Neuronal stem cell (in vitro differentiated cells): ENCODE results near the gene CAMK2N2.

Experiments
- DNase-seq: peaks from one replicate; pipeline ENCODE4 v3.0.0-alpha.2; 2013; ENCODE audit warnings: low spot score
- H2AFZ ChIP-seq: one replicate; pipeline ENCODE4 v1.6.1; 2013; ENCODE audit warnings: mild to moderate bottlenecking, low read length, inconsistent platforms
- H2AK5ac ChIP-seq: 2 replicates; pipeline ENCODE4 v1.6.1; 2013; ENCODE audit warnings: low read depth, mild to moderate bottlenecking, inconsistent platforms, low read length, moderate library complexity, mixed read lengths
- H2BK120ac ChIP-seq: 2 replicates; pipeline ENCODE4 v1.6.1; 2013; ENCODE audit warnings: low read depth, mild to moderate bottlenecking, inconsistent platforms, low read length, moderate library complexity, mixed read lengths
- H2BK12ac ChIP-seq: one replicate; pipeline ENCODE4 v1.6.1; 2013; ENCODE audit warnings: low read length, inconsistent platforms
- H2BK15ac ChIP-seq: 2 replicates; pipeline ENCODE4 v1.6.1; 2013; ENCODE audit warnings: mild to moderate bottlenecking, low read length, inconsistent platforms, mixed read lengths
- H2BK5ac ChIP-seq: one replicate; pipeline ENCODE4 v1.6.1; 2013; ENCODE audit warnings: inconsistent platforms, mild to moderate bottlenecking, low read length, moderate library complexity
- H3K14ac ChIP-seq: one replicate; pipeline ENCODE4 v1.6.1; 2013; ENCODE audit warnings: low read length, inconsistent platforms
- H3K18ac ChIP-seq: 2 replicates; pipeline ENCODE4 v1.6.1; 2013; ENCODE audit warnings: low read length, inconsistent platforms
- H3K23ac ChIP-seq: 2 replicates; pipeline ENCODE4 v1.6.1; 2013; ENCODE audit warnings: low read depth, mild to moderate bottlenecking, mixed read lengths, low read length, inconsistent platforms; ENCODE audit not compliant: poor library complexity
- H3K27ac ChIP-seq: replicated peaks from 3 replicates; pipeline ENCODE4 v1.5.1; 2013; ENCODE audit warnings: low read length, inconsistent platforms
- H3K27me3 ChIP-seq, 3 experiments: 2 replicates each; pipeline ENCODE4 v1.6.1; 2013; ENCODE audit warnings: low read length in 3 of 3, mild to moderate bottlenecking in 2 of 3, inconsistent platforms in 1 of 3, low read depth in 1 of 3, mixed read lengths in 1 of 3, moderate library complexity in 1 of 3; ENCODE audit not compliant: control insufficient read depth in 3 of 3, insufficient read depth in 3 of 3
- H3K36me3 ChIP-seq, 2 donors: replicated peaks in 1 of 2; 2 replicates each; pipeline ENCODE4 v1.6.1; 2013; ENCODE audit warnings: low read length in 2 of 2; ENCODE audit not compliant: control insufficient read depth in 2 of 2, insufficient read depth in 2 of 2
- H3K4ac ChIP-seq: 2 replicates; pipeline ENCODE4 v1.6.1; 2013; ENCODE audit warnings: inconsistent platforms, mild to moderate bottlenecking, low read length, moderate library complexity
- H3K4me1 ChIP-seq, 2 donors: 1 replicate in 1 of 2; 2 replicates in 1 of 2; pipeline ENCODE4 v1.6.1; 2013; ENCODE audit warnings: low read length in 2 of 2, low read depth in 1 of 2; ENCODE audit not compliant: control insufficient read depth in 2 of 2, insufficient read depth in 1 of 2
- H3K4me2 ChIP-seq: one replicate; pipeline ENCODE4 v1.6.1; 2013; ENCODE audit warnings: mild to moderate bottlenecking, low read length, inconsistent platforms; ENCODE audit not compliant: insufficient read depth, poor library complexity, severe bottlenecking
- H3K4me3 ChIP-seq, 2 donors: 2 replicates each; pipeline ENCODE4 v1.5.1; 2013; ENCODE audit warnings: low read length in 2 of 2, mild to moderate bottlenecking in 2 of 2, inconsistent platforms in 1 of 2, moderate library complexity in 1 of 2
- H3K79me1 ChIP-seq: one replicate; pipeline ENCODE4 v1.6.1; 2013; ENCODE audit warnings: low read depth, mild to moderate bottlenecking, inconsistent platforms, low read length, moderate library complexity
- H3K9ac ChIP-seq: one replicate; pipeline ENCODE4 v1.6.1; 2013; ENCODE audit warnings: mild to moderate bottlenecking, low read depth, low read length, inconsistent platforms; ENCODE audit not compliant: poor library complexity
- H3K9me3 ChIP-seq, 2 donors: replicated peaks in 1 of 2; 2 replicates each; pipeline versions ENCODE3 to v1.6.1; 2013; ENCODE audit warnings: low read length in 2 of 2, mild to moderate bottlenecking in 2 of 2, inconsistent platforms in 1 of 2, low read depth in 1 of 2, mixed read lengths in 1 of 2, moderate library complexity in 1 of 2; ENCODE audit not compliant: control insufficient read depth in 2 of 2, insufficient read depth in 1 of 2
- H4K8ac ChIP-seq: one replicate; pipeline ENCODE4 v1.6.1; 2013; ENCODE audit warnings: low read depth, mild to moderate bottlenecking, inconsistent platforms, low read length, moderate library complexity
- H4K91ac ChIP-seq: one replicate; pipeline ENCODE4 v1.6.1; 2013; ENCODE audit warnings: low read length, low read depth, mild to moderate bottlenecking, inconsistent platforms; ENCODE audit not compliant: poor library complexity
- WGBS, 2 donors: extraction: QIAGEN DNeasy Blood & Tissue Kit; methylation state at CpG; one replicate each; pipeline ENCODE4 v1.1.7; 2013; ENCODE audit warnings: missing lambda C conversion rate in 2 of 2, mixed read lengths in 1 of 2; ENCODE audit not compliant: insufficient read length in 2 of 2, insufficient replicate concordance in 1 of 2; ENCODE audit errors: extremely low coverage in 2 of 2; 5-methylcytosine and 5-hydroxymethylcytosine counted together

Gene CAMK2N2

GRCh38 chr3:184305577-184305976, 44.2 kb upstream of the CAMK2N2 start:
- H2BK12ac ChIP-seq = no peak overlapping the region

GRCh38 chr3:184300378-184300720, 39.0 kb upstream of the CAMK2N2 start:
- H3K4me1 ChIP-seq = peaks cover 3 to 6% of the 10 kb centered on the region in 2 donors
- H3K27me3 ChIP-seq = peaks cover 0 to 3% (median 0%) of the 10 kb centered on the region in 3 experiments
- no peak overlapping the region for H3K14ac ChIP-seq
- H4K91ac ChIP-seq = no peak overlapping the region
- no peak overlapping the region for H3K18ac ChIP-seq
- H3K36me3 ChIP-seq = peaks cover 36 to 54% of the 10 kb centered on the region in 2 donors
- no peak for DNase-seq
- H3K79me1 ChIP-seq = peaks cover 6% of the 10 kb centered on the region
- no peak overlapping the region for H2BK5ac ChIP-seq
- no peaks in the 10 kb centered on the region for H3K9me3 ChIP-seq
- no peak overlapping the region for H3K23ac ChIP-seq
- H3K9ac ChIP-seq = no peak overlapping the region
- H4K8ac ChIP-seq = no peak overlapping the region
- no peak overlapping the region for H3K4ac ChIP-seq
- peak overlapping the region in 1 of 2 donors; percentile 86 for H3K4me3 ChIP-seq
- H3K27ac ChIP-seq = no peak overlapping the region
- no peak overlapping the region for H2BK15ac ChIP-seq
- H2BK12ac ChIP-seq = no peak overlapping the region
- no peak overlapping the region for H2AFZ ChIP-seq
- H2AK5ac ChIP-seq = no peak overlapping the region
- no peak overlapping the region for H2BK120ac ChIP-seq
- no CpG with 5 or more reads among the region's 3 CpGs for WGBS, 2 donors
- no peak overlapping the region for H3K4me2 ChIP-seq

More at GRCh38 chr3:184305577-184305976, 44.2 kb upstream of the CAMK2N2 start:
- Histone ChIP-seq H3K4me3 (no peak overlapping the region), H3K9me3 (no peaks in the 10 kb centered on the region), H3K14ac (no peak overlapping the region), H2BK15ac (no peak overlapping the region), H3K18ac (no peak overlapping the region), H2AFZ (no peak overlapping the region), H3K4ac (no peak overlapping the region), H3K4me1 (no peaks in the 10 kb centered on the region), H3K27me3 (no peaks in the 10 kb centered on the region), H3K79me1 (no peaks in the 10 kb centered on the region), H3K27ac (no peak overlapping the region), H3K23ac (no peak overlapping the region), H3K4me2 (no peak overlapping the region), H2BK120ac (no peak overlapping the region), H4K8ac (no peak overlapping the region), H2BK5ac (no peak overlapping the region), H3K36me3 (peaks cover 64 to 91% of the 10 kb centered on the region in 2 donors), H3K9ac (no peak overlapping the region), H4K91ac (no peak overlapping the region), H2AK5ac (no peak overlapping the region)
- DNase-seq = no peak
- no CpG with 5 or more reads among the region's 1 CpG for WGBS, 2 donors

- DNase-seq = no peak
- Histone ChIP-seq H2BK120ac (no peak overlapping the region), H4K91ac (no peak overlapping the region), H4K8ac (no peak overlapping the region), H3K27me3 (peaks cover 0 to 9% (median 0%) of the 10 kb centered on the region in 3 experiments), H3K9me3 (no peaks in the 10 kb centered on the region), H2AK5ac (peak overlapping the region; percentile 78), H3K4me3 (peak overlapping the region; percentile 86 to 94), H3K9ac (peak overlapping the region; percentile 96), H3K14ac (peak overlapping the region; percentile 57), H3K23ac (peak overlapping the region; percentile 92), H2BK15ac (no peak overlapping the region), H3K36me3 (peaks cover 36 to 48% of the 10 kb centered on the region in 2 donors), H2AFZ (peak overlapping the region; percentile 87), H3K4me2 (peak overlapping the region; percentile 78), H3K27ac (no peak overlapping the region), H2BK5ac (peak overlapping the region; percentile 35), H3K79me1 (peaks cover 6% of the 10 kb centered on the region), H3K18ac (peak overlapping the region; percentile 84), H3K4me1 (peaks cover 3 to 6% of the 10 kb centered on the region in 2 donors), H3K4ac (no peak overlapping the region), H2BK12ac (no peak overlapping the region)
- no CpG with 5 or more reads among the region's 29 CpGs for WGBS, 2 donors
Measured at GRCh38 chr3:184299488-184300377, 38.4 kb upstream of the CAMK2N2 start.

GRCh38 chr3:184298759-184299487, 37.6 kb upstream of the CAMK2N2 start, which contains the start of gene PSMD2:
Gene PSMD2 (plus strand): TSS chr3:184299241. CDS start chr3:184299267, 26 bp downstream.
- peak within 1 kb of the TSS; percentile 84 for H3K18ac ChIP-seq
- H3K4me3 ChIP-seq = peak within 1 kb of the TSS; percentile 86 to 94
- peak within 1 kb of the TSS; percentile 78 for H2AK5ac ChIP-seq
- H2BK120ac ChIP-seq = no peak within 1 kb of the TSS
- H4K91ac ChIP-seq = no peak within 1 kb of the TSS
- no peak within 1 kb of the TSS for H4K8ac ChIP-seq
- peak within 1 kb of the TSS; percentile 18 for H3K27ac ChIP-seq
- peaks cover 0 to 11% (median 0%) of the 10 kb centered on the region in 3 experiments for H3K27me3 ChIP-seq
- peak within 1 kb of the TSS; percentile 96 for H2AFZ ChIP-seq
- peaks cover 3 to 6% of the 10 kb centered on the region in 2 donors for H3K4me1 ChIP-seq
- no peak within 1 kb of the TSS for H2BK15ac ChIP-seq
- peaks cover 6% of the 10 kb centered on the region for H3K79me1 ChIP-seq
- H3K36me3 ChIP-seq = peaks cover 31 to 40% of the 10 kb centered on the region in 2 donors
- peak within 1 kb of the TSS; percentile 92 for H3K23ac ChIP-seq
- peak within 1 kb of the TSS; percentile 61 for H2BK12ac ChIP-seq
- H2BK5ac ChIP-seq = peak within 1 kb of the TSS; percentile 35
- no peaks in the 10 kb centered on the region for H3K9me3 ChIP-seq
- H3K4me2 ChIP-seq = peak within 1 kb of the TSS; percentile 78
- H3K14ac ChIP-seq = peak within 1 kb of the TSS; percentile 57
- peak within 1 kb of the TSS; percentile 96 for H3K9ac ChIP-seq
- no peak within 1 kb of the TSS for H3K4ac ChIP-seq
- peak; percentile 96 for DNase-seq
- WGBS, 2 donors = no CpG with 5 or more reads among the region's 78 CpGs
